ENCODE measurements around the gene ZCWPW2.

ZCWPW2 gene

DNA sequence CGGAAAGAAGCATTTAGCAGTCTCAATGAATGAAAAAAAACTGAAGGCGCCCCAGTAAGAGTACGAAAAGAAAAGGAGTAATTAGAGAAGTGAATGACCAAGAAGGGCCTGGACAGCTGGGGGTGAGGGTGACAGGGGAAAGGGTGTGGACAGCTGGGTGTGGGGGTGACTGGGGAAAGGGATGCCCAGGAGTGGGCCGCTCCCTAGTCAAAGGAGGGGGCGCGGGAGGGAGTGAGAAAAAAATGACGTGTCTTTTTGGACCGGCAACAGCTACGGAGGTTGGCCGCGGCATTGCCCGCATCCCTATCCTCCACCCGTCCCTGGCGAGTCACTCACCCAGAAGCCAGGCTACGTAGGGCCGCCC lies 274 bp upstream of the ZCWPW2 start:
- in situ Hi-C loops (cut with MboI; ENCODE audit: low sequenced_read_pairs), result no loop called here

- in situ Hi-C loops (cut with MboI; ENCODE audit: low sequenced_read_pairs), result no loop called here
Observed at GRCh38 chr3:28349469-28350000, 1.0 kb downstream of the ZCWPW2 start.

DNA sequence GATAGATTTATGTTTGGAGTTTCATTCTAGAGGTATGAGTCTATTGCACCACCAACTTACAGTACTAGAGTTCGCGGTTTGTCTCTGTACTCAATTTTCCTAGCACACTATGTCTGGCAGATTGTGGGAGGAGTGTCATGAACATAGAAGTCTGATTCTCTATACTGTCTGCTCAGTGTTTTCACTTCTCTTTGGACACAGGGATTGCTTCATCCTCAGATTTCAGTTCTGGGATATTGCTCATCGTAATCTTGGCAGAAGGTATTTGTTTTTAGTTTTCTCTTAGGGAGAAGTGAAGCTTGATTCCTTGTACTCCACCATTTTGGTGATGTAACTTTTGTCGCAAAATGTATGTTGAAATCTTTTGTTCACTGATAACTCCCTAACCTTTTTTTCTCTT lies 27.9 kb downstream of the ZCWPW2 start:
- in situ Hi-C loops (cut with MboI; ENCODE audit: low sequenced_read_pairs), result no loop called here

DNA sequence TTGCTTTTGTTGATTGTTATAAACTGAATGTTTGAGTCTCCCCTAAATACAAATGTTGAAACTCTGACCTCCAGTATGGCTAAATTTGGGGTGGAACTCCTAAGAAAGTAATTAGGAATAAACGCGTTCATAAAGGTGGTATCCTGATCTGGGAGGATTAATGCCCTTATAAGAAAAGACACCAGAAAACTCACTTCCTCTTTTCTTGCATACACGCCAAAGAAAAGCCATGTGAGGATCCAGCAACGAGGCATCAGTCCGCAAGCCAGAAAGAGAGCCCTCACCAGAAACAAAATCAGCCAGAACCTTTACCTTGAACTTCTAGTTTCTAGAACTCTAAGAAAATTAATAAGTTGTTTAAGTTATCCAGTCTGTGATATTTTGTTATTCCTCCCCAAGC lies 37.5 kb downstream of the ZCWPW2 start:
- in situ Hi-C loops (cut with MboI; ENCODE audit: low sequenced_read_pairs), result no loop called here

DNA sequence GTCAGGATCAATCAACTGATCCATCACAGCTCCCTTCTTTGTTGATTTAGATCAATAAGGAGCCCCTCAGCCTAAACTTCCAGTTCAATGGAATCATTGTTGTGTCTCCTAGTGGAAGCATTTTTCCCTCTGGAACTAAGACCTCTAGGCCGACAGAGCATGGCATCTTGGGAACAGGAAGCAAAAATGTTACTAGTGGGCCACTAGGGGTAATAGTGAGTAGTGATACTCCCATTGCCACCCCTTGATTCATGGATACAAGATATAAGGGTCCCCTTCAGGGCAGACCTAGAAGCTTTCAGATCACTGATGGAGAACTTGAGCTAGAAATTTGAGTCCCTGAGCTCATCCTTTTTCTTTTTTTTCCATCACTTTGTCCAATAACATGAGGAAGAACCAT lies 40.5 kb downstream of the ZCWPW2 start:
- in situ Hi-C loops (cut with MboI; ENCODE audit: low sequenced_read_pairs), result no loop called here

DNA sequence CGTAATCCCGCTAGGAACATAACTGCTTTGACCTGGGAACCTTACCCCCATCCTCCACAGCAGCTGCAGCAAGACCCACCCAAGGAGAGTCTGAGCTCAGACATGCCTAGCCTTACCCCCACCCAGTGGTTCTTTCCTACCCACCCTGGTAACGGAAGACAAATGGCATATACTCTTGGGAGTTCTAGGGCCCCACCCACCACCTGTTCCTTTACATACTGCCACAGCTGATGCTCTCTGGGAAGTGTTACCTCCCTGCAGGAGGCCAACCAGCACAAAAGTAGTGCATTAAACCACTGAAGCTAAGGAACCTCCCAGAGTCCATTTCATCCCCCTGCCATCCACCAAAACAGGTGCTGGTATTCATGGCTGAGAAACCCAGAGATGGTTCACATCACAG lies 50.7 kb downstream of the ZCWPW2 start:
- in situ Hi-C loops (cut with MboI; ENCODE audit: low sequenced_read_pairs), result no loop called here

DNA sequence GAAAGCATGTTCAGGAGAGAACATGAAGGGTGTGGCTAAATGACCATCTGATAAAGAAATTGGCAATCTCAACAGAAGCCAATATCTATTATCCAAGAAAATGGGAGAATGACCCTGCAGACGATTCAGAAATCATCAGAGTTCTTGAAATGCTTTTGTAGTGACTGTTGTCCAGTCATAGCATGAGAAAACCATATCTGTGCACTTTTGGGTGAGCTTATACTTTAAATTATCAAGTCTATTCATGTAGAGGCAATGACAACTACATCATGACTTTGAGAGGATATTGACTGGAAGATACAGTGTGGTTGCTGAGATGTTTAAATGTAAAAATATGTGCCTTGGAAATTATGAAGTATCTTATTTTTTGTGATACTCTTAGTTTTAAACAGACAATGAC lies 57.7 kb downstream of the ZCWPW2 start:
- in situ Hi-C loops (cut with MboI; ENCODE audit: low sequenced_read_pairs), result no loop called here

- in situ Hi-C loops (cut with MboI; ENCODE audit: low sequenced_read_pairs), result no loop called here
Observed at GRCh38 chr3:28449398-28449797, 100.9 kb downstream of the ZCWPW2 start.

DNA sequence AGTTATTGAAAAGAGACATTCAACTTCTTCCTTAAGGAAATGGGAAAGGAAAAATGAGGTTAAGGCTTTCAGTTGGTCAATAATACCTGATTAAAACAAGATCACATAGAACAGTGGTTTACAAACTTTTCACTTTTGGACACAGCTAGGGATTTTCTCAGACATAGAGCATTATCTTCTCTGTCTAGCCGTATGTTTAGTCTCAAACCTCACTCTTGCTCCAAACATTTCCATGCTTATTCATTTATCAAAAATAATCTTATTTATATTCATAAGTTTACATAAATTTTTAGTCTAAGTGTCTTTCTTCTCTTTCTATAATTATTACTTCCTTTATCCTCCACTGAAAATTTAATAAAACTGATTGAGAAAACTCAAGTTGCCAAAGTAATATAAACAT lies 114.3 kb downstream of the ZCWPW2 start:
- in situ Hi-C loops (cut with MboI; ENCODE audit: low sequenced_read_pairs), result no loop called here

- in situ Hi-C loops (cut with MboI; ENCODE audit: low sequenced_read_pairs), result no loop called here
Observed at GRCh38 chr3:28467414-28467813, 118.9 kb downstream of the ZCWPW2 start.

- in situ Hi-C loops (cut with MboI; ENCODE audit: low sequenced_read_pairs), result no loop called here
Observed at GRCh38 chr3:28476194-28476593, 127.7 kb downstream of the ZCWPW2 start.

GRCh38 chr3:28476764-28477163 lies 128.2 kb downstream of the ZCWPW2 start:
- in situ Hi-C loops (cut with MboI; ENCODE audit: low sequenced_read_pairs), result no loop called here

DNA sequence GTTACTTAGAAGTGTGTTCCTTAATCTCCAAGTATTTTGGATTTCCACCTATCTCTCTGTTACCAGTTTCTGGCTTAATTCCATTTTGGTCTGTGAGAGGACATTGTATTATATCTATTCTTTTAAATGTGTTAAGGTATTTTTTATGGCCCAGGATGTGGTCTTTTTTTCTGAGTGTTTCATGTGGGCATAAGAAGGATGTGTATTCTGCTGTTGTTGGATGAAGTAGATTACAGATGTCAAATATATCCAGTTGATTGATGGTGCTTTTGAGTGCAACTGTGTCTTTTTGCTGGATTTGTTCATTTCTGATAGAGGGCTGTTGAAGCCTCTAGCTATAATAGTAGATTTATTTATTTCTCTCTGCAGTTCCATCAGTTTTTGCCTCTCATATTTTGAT lies 136.6 kb downstream of the ZCWPW2 start:
- in situ Hi-C loops (cut with MboI; ENCODE audit: low sequenced_read_pairs), result no loop called here

DNA sequence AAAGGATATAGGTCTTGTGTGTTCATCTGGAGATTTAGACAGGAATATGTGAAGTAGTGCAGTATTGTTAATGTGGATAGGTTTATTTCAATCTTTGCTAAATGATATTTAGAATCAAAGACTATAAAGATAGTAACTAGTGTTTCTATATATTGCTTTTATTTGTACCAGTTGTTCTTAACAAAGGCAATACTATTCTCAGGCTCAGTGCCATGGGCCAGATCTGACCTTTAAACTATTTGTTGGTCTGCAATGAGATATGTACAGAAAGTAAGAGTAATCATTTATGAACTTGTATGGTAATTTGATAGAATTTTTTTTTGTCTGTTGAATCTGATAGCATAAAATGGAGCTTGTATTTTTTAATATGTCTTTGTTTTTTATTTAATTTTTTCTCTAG lies 146.8 kb downstream of the ZCWPW2 start:
- in situ Hi-C loops (cut with MboI; ENCODE audit: low sequenced_read_pairs), result no loop called here

DNA sequence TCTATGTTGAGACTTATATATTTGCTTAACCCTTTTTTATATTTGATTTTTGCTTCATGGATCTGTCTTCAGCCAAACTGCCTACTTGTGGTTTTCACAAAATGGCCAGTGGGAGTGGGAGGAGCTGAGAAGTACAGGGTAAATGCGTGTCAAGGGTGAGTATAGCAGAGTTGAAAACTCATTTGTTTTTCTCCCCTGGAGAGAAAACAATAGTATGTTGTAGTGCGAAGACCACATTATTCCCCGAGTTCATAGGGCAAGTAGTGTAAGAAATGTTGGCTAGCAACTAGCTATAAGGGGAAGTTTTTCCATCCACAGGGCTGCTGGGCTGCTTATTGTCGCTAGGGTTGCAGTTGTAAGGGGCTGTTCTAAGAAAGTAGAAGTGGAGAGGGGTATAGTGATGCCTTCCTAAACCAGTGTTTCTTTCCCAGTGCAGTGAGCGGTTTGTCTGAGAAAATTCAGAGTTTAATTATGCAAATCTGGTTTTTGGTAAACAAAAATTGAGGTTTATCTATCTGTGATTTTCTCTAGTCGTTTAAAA lies 153.9 kb downstream of the ZCWPW2 start:
- in situ Hi-C loops (cut with MboI; ENCODE audit: low sequenced_read_pairs), result no loop called here

DNA sequence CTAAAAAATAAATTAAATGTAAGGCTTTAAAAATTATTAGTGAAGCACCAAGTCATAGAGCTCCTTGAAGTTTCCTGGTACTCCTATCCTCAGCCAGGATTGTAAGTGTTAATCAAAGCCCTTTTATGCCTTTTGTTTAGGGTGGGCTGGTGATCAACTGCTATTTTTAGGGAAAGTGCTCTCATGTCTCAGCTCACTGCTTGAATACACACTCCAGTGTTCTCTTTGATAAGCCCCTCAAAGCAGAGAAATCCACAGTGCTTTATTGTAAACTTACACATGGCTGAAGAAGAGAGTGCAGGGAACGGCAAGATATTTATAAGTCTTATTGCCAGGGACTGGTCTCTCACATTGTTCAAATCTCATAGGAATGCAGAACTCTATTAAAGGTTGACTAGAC lies 156.5 kb downstream of the ZCWPW2 start:
- in situ Hi-C loops (cut with MboI; ENCODE audit: low sequenced_read_pairs), result no loop called here

DNA sequence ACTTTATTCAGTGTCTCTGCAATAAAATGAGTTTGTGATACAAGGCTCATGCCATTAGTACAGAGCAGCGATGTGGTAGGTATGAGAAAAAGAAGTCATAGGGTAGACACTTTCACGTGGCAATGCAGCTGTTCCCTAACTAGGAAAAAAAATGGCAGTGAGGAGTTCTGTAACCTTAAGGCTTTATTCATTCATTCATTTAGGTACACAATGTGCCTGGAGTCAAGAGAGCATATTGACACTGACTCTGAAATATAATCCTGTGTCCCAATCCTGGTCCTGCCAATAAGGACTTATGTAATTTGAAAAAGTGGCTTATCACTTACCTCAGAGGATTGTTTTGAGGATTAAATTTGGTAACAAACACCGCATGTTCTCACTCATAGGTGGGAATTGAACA lies 173.1 kb downstream of the ZCWPW2 start:
- in situ Hi-C loops (cut with MboI; ENCODE audit: low sequenced_read_pairs), result no loop called here

GRCh38 chr3:28542351-28542750 lies 193.8 kb downstream of the ZCWPW2 start:
- in situ Hi-C loops (cut with MboI; ENCODE audit: low sequenced_read_pairs), result no loop called here

DNA sequence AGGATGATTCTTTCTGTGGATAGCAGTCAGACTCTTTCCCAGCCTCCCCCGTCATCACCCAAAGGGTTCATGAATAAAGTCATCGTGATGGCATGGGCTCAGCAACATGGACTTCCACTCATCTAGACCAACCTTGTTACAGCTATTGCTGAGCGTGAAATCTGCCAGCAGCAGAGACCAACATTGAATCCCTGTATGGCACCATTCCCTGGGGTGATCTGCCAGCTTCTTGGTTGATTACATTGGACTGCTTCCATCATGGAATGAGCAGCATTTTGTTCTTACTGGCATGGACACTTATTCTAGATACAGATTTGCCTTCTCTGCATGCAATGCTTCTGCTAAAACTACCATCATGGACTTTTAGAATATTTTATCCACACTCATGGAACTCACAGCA lies 195.7 kb downstream of the ZCWPW2 start:
- in situ Hi-C loops (cut with MboI; ENCODE audit: low sequenced_read_pairs), result no loop called here

- in situ Hi-C loops (cut with MboI; ENCODE audit: low sequenced_read_pairs), result no loop called here
Observed at GRCh38 chr3:28544831-28545230, 196.3 kb downstream of the ZCWPW2 start.

GRCh38 chr3:28547677-28548076 lies 199.2 kb downstream of the ZCWPW2 start:
- in situ Hi-C loops (cut with MboI; ENCODE audit: low sequenced_read_pairs), result no loop called here

DNA sequence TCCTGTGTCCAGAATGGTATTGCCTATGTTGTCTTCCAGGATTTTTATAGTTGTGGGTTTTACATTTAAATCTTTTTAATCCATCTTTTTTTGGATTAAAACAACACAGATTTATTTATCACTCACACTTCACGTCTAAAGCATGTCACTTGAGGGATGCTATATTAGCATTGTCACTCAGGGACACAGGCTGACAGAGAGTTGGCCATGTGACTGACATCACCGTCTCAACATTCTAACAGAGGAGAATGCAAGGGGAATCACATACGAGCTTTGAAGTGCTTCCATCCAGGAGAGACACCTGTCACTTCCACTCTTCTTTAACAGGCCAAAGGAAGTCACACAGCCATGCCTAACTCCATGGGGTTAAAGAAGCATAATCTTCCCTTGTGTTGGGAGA lies 204.7 kb downstream of the ZCWPW2 start:
- in situ Hi-C loops (cut with MboI; ENCODE audit: low sequenced_read_pairs), result no loop called here

DNA sequence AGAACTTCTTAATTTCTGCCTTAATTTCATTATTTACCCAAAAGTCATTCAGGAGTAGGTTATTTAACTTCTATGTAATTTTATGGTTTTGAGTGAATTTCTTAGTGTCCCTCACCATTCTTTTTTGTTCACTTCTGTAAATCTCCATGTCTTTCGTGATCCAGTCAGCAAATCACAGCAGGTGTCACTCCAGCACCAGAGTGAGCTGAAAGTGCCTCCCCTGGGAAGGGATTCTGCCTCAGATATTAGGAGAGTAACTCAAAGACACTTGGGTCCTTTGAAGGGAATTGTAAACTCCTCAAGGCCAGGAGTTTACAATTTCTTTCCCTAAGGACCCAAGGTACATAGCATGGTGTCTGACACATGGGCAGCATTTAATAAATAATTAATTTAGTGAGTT lies 207.7 kb downstream of the ZCWPW2 start:
- in situ Hi-C loops (cut with MboI; ENCODE audit: low sequenced_read_pairs), result no loop called here

GRCh38 chr3:28564211-28564610 lies 215.7 kb downstream of the ZCWPW2 start:
- in situ Hi-C loops (cut with MboI; ENCODE audit: low sequenced_read_pairs), result no loop called here
